ENCODE data around the gene PPIE.

The PPIE gene

GRCh38 chr1:39727932-39728317 is 10.8 kb upstream of the PPIE start:
- H3K4me3 ChIP-seq (replicated peaks in 1 of 2; ENCODE audit: low read depth in 2 of 2, low read length in 2 of 2) = no peak overlapping the region
- TF ChIP-seq CTCF (IDR thresholded peaks at IDR 0.05; ENCODE audit: low read depth, low read length) = no peak
- no peak for DNase-seq (ENCODE audit: low read depth in 2 of 2)

- H3K4me3 ChIP-seq (replicated peaks in 1 of 2; ENCODE audit: low read depth in 2 of 2, low read length in 2 of 2) = no peak overlapping the region
- no peak for TF ChIP-seq CTCF (IDR thresholded peaks at IDR 0.05; ENCODE audit: low read depth, low read length)
- DNase-seq (ENCODE audit: low read depth in 2 of 2) = peak; percentile 16 to 33
Measured at GRCh38 chr1:39729030-39729429, 9.7 kb upstream of the PPIE start.

GRCh38 chr1:39729842-39730241 is 8.8 kb upstream of the PPIE start:
- no peak for TF ChIP-seq CTCF (IDR thresholded peaks at IDR 0.05; ENCODE audit: low read depth, low read length)
- no peak overlapping the region for H3K4me3 ChIP-seq (replicated peaks in 1 of 2; ENCODE audit: low read depth in 2 of 2, low read length in 2 of 2)

GRCh38 chr1:39732730-39733129 is 6.0 kb upstream of the PPIE start:
- DNase-seq (ENCODE audit: low read depth in 2 of 2) = peak in 1 of 2 donors; percentile 21
- TF ChIP-seq CTCF (IDR thresholded peaks at IDR 0.05; ENCODE audit: low read depth, low read length) = no peak
- no peak overlapping the region for H3K4me3 ChIP-seq (replicated peaks in 1 of 2; ENCODE audit: low read depth in 2 of 2, low read length in 2 of 2)

More at GRCh38 chr1:39729842-39730241, 8.8 kb upstream of the PPIE start:
- peak in 1 of 2 donors; percentile 34 for DNase-seq (ENCODE audit: low read depth in 2 of 2)

GRCh38 chr1:39733161-39733560 is 5.5 kb upstream of the PPIE start:
- no peak overlapping the region for H3K4me3 ChIP-seq (replicated peaks in 1 of 2; ENCODE audit: low read depth in 2 of 2, low read length in 2 of 2)
- DNase-seq (ENCODE audit: low read depth in 2 of 2) = peak in 1 of 2 donors; percentile 4
- TF ChIP-seq CTCF (IDR thresholded peaks at IDR 0.05; ENCODE audit: low read depth, low read length) = no peak

GRCh38 chr1:39735731-39736130 is 3.0 kb upstream of the PPIE start:
- DNase-seq (ENCODE audit: low read depth in 2 of 2) = no peak
- H3K4me3 ChIP-seq (replicated peaks in 1 of 2; ENCODE audit: low read depth in 2 of 2, low read length in 2 of 2) = no peak overlapping the region
- TF ChIP-seq CTCF (IDR thresholded peaks at IDR 0.05; ENCODE audit: low read depth, low read length) = no peak

GRCh38 chr1:39737546-39738169 is 1.0 kb upstream of the PPIE start:
- peak; percentile 2 for TF ChIP-seq CTCF (IDR thresholded peaks at IDR 0.05; ENCODE audit: low read depth, low read length)
- no peak overlapping the region for H3K4me3 ChIP-seq (replicated peaks in 1 of 2; ENCODE audit: low read depth in 2 of 2, low read length in 2 of 2)
- peak; percentile 63 to 87 for DNase-seq (ENCODE audit: low read depth in 2 of 2)

Data from cardiac fibroblast (primary cell).